ENCODE results near the gene SYNGAP1. TPM values are rescaled to one million over a fixed set of nuclear protein-coding genes. Genes with fewer than 3 reads are reported as not detected.

The SYNGAP1 gene
- total and polyA plus RNA-seq, 2 donors (not counting 1 experiment from before 2014, with no cell fraction given): 3.6 to 7.3 TPM

GRCh38 chr6:33443025-33443424 lies 23.2 kb downstream of the SYNGAP1 start:
- Histone ChIP-seq H2AFZ (ENCODE audit: low read length) (no peak overlapping the region), H3K9me3 (ENCODE audit: control insufficient read depth, insufficient read depth, low read depth, low read length) (no peaks in the 10 kb centered on the region), H3K4me1 (ENCODE audit: control insufficient read depth, extremely low read depth, insufficient read depth, low read length) (no peaks in the 10 kb centered on the region), H3K79me2 (ENCODE audit: control insufficient read depth, insufficient read depth, low read length) (no peaks in the 10 kb centered on the region), H3K36me3 (ENCODE audit: control insufficient read depth, insufficient read depth, low read length) (peaks cover 25% of the 10 kb centered on the region), H3K9ac (ENCODE audit: insufficient read depth, low read length) (no peak overlapping the region), H3K4me2 (ENCODE audit: extremely low read depth, insufficient read depth, low read length) (no peak overlapping the region), H4K20me1 (ENCODE audit: control insufficient read depth, extremely low read depth, insufficient read depth, low read length) (no peaks in the 10 kb centered on the region), H3K27ac (ENCODE audit: insufficient read depth, low read length) (no peak overlapping the region), H3K27me3 (ENCODE audit: control insufficient read depth, insufficient read depth, low read length) (no peaks in the 10 kb centered on the region), H3K4me3 (replicated peaks in 1 of 4; ENCODE audit: control extremely low read depth in 1 of 4, insufficient read depth in 1 of 4, low read depth in 3 of 4, low read length in 4 of 4) (no peak overlapping the region)
- no peak for TF ChIP-seq EZH2 (IDR thresholded peaks at IDR 0.05; ENCODE audit: low read length, missing control alignments)
- no peak for TF ChIP-seq CTCF (conservative IDR thresholded peaks at IDR 0.05 in 1 of 2, IDR thresholded peaks at IDR 0.05 in 1 of 2; ENCODE audit: low read depth in 1 of 2, low read length in 2 of 2)
- no peak for DNase-seq (ENCODE audit: low read depth in 2 of 2)

GRCh38 chr6:33443619-33444504 lies 24.0 kb downstream of the SYNGAP1 start:
- TF ChIP-seq CTCF (conservative IDR thresholded peaks at IDR 0.05 in 1 of 2, IDR thresholded peaks at IDR 0.05 in 1 of 2; ENCODE audit: low read depth in 1 of 2, low read length in 2 of 2) (no peak), EZH2 (IDR thresholded peaks at IDR 0.05; ENCODE audit: low read length, missing control alignments) (no peak)
- Histone ChIP-seq H3K27me3 (ENCODE audit: control insufficient read depth, insufficient read depth, low read length) (no peaks in the 10 kb centered on the region), H4K20me1 (ENCODE audit: control insufficient read depth, extremely low read depth, insufficient read depth, low read length) (no peaks in the 10 kb centered on the region), H3K4me3 (replicated peaks in 1 of 4; ENCODE audit: control extremely low read depth in 1 of 4, insufficient read depth in 1 of 4, low read depth in 3 of 4, low read length in 4 of 4) (no peak overlapping the region), H3K4me1 (ENCODE audit: control insufficient read depth, extremely low read depth, insufficient read depth, low read length) (no peaks in the 10 kb centered on the region), H2AFZ (ENCODE audit: low read length) (no peak overlapping the region), H3K9ac (ENCODE audit: insufficient read depth, low read length) (no peak overlapping the region), H3K79me2 (ENCODE audit: control insufficient read depth, insufficient read depth, low read length) (no peaks in the 10 kb centered on the region), H3K27ac (ENCODE audit: insufficient read depth, low read length) (no peak overlapping the region), H3K36me3 (ENCODE audit: control insufficient read depth, insufficient read depth, low read length) (peaks cover 22% of the 10 kb centered on the region), H3K4me2 (ENCODE audit: extremely low read depth, insufficient read depth, low read length) (no peak overlapping the region), H3K9me3 (ENCODE audit: control insufficient read depth, insufficient read depth, low read depth, low read length) (no peaks in the 10 kb centered on the region)
- no peak for DNase-seq (ENCODE audit: low read depth in 2 of 2)

- no peak overlapping the region for H3K4me3 ChIP-seq (replicated peaks in 1 of 4; ENCODE audit: control extremely low read depth in 1 of 4, insufficient read depth in 1 of 4, low read depth in 3 of 4, low read length in 4 of 4)
- H3K27ac ChIP-seq (ENCODE audit: insufficient read depth, low read length): no peak overlapping the region
- H3K4me2 ChIP-seq (ENCODE audit: extremely low read depth, insufficient read depth, low read length): no peak overlapping the region
- H3K36me3 ChIP-seq (ENCODE audit: control insufficient read depth, insufficient read depth, low read length): peaks cover 25% of the 10 kb centered on the region
- no peaks in the 10 kb centered on the region for H3K9me3 ChIP-seq (ENCODE audit: control insufficient read depth, insufficient read depth, low read depth, low read length)
- no peaks in the 10 kb centered on the region for H4K20me1 ChIP-seq (ENCODE audit: control insufficient read depth, extremely low read depth, insufficient read depth, low read length)
- no peak overlapping the region for H3K9ac ChIP-seq (ENCODE audit: insufficient read depth, low read length)
- TF ChIP-seq CTCF (conservative IDR thresholded peaks at IDR 0.05 in 1 of 2, IDR thresholded peaks at IDR 0.05 in 1 of 2; ENCODE audit: low read depth in 1 of 2, low read length in 2 of 2) (no peak), EZH2 (IDR thresholded peaks at IDR 0.05; ENCODE audit: low read length, missing control alignments) (no peak)
- H3K4me1 ChIP-seq (ENCODE audit: control insufficient read depth, extremely low read depth, insufficient read depth, low read length): no peaks in the 10 kb centered on the region
- no peak for DNase-seq (ENCODE audit: low read depth in 2 of 2)
- H3K27me3 ChIP-seq (ENCODE audit: control insufficient read depth, insufficient read depth, low read length): no peaks in the 10 kb centered on the region
- no peak overlapping the region for H2AFZ ChIP-seq (ENCODE audit: low read length)
- H3K79me2 ChIP-seq (ENCODE audit: control insufficient read depth, insufficient read depth, low read length): no peaks in the 10 kb centered on the region
These were observed 25.3 kb downstream of the SYNGAP1 start for GRCh38 chr6:33445119-33445603.
